Uterus (tissue), 2 donors: Measurements from ENCODE around the gene SPRY4.

Source experiments
- POLR2A ChIP-seq, 2 donors: fragments of 450-650 bp; IDR thresholded peaks; one replicate each; pipeline ENCODE4 v1.6.1; 2016; ENCODE audit warnings: antibody characterized with exemption in 2 of 2, mild to moderate bottlenecking in 1 of 2, moderate library complexity in 1 of 2
- TF ChIP-seq, protein P1 (sequence below), 4 experiments: fragments of 200-600 bp in 2 of 4; fragments of 450-650 bp in 2 of 4; sonication (generic) in 2 of 4; IDR thresholded peaks; one replicate each; pipeline ENCODE4 v1.5.1; 2016 to 2019; ENCODE audit warnings: antibody characterized with exemption in 4 of 4, mild to moderate bottlenecking in 2 of 4, moderate library complexity in 1 of 4

- TF ChIP-seq POLR2A (IDR thresholded peaks at IDR 0.05): no peak
- TF ChIP-seq, protein P1, sequence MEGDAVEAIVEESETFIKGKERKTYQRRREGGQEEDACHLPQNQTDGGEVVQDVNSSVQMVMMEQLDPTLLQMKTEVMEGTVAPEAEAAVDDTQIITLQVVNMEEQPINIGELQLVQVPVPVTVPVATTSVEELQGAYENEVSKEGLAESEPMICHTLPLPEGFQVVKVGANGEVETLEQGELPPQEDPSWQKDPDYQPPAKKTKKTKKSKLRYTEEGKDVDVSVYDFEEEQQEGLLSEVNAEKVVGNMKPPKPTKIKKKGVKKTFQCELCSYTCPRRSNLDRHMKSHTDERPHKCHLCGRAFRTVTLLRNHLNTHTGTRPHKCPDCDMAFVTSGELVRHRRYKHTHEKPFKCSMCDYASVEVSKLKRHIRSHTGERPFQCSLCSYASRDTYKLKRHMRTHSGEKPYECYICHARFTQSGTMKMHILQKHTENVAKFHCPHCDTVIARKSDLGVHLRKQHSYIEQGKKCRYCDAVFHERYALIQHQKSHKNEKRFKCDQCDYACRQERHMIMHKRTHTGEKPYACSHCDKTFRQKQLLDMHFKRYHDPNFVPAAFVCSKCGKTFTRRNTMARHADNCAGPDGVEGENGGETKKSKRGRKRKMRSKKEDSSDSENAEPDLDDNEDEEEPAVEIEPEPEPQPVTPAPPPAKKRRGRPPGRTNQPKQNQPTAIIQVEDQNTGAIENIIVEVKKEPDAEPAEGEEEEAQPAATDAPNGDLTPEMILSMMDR (IDR thresholded peaks at IDR 0.05): no peak
These were observed 48.3 kb downstream of the SPRY4 start for GRCh38 chr5:142276517-142276916.
